Measurements from ENCODE around the gene CYRIA.

Gene CYRIA

DNA sequence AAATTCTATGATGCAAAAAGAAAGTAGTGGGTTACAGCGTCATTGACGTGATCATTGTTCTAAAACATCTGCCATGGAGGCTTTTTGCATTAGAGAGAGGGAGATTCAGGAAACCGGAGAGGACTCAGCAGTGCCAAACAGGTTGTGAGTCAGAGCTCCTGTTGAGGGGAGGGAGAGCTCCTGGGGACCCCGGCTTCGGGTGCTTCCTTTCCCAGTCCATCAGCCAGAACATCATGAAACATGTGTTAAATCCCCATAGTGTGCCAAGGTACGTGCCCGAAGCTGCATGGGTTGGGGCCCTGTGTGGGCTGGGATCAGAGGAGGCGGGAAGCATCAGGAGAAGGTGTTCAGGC lies 791 bp upstream of the CYRIA start:
- DNase-seq = peak; percentile 68

DNA sequence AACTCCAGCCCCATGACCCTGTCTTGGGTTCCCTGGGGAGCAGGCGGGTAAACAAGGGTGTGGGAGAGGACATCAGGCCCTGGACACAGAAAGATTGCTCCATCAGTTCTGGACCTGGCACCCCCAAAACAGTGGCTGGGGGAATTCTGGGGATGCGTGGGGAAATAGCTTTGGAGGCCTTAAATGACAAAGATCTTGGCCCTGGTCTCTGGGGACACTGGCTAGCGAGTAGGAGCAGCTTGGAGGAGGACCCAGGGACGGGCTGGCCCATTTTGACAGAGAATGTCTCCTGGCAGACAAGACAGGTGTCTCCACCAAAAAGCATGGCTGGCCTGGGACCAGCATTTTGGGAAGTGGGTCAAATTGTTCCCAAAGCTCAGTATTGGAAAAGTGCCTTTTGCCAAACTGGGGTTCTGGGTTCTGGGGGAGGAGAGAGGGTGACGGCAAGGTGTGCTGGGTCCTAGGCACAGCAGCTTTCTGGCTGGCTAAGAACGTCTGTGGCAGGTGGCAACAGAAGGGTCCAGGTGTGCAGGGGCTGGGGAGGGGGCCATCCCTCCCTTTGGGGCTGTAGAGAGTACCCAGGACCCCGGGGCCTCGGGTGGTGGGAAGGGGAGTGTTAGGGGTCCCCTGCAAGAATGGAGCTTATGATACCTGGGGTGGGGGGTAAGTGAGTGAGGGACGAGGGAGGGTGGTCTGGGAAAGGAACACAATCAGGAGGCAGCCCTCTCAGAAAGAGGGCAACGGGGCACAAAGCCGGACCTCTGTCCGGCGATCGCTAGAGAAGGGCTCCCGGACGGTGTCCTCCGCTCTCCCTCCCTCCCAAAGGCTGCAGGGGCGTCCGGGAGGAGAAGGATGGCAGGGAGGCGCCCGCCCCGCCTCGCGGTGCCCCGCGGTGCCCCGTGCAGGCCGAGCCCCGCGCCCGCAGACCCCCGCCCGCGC lies 556 bp downstream of the CYRIA start:
- DNase-seq = no peak

DNA sequence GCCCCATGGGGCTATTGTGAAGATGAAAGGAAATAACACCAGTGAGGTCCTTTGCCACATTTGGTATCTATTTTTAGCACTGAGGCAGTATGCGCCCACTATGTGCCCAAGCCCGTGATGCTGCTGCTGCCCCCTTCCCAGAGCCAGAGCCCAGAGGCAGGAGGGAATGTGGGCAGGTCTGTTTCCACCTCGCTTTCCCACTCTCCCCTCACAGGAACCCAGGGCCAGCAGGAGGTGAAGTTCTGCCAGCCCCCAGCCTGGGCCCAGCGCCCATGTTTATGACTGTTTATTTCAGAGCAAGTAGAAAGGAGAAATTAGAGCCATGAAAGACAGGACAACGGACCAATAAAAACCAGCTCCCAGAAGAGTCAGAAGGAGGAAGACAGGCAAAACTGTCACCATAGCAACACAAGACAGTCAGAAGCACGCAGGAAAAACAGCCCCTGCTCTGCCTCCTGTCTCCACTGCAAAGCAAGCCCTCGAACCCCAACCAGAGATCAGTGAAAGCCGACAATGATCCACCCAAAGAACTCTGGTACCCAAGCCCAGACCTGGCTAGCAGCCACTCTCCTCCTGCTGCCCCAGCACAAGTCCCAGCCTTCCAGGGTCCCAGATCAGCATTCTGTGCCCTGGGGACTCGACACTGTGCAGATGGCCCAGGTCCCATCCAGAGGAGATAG lies 1.4 kb downstream of the CYRIA start:
- peak; percentile 83 for DNase-seq

DNA sequence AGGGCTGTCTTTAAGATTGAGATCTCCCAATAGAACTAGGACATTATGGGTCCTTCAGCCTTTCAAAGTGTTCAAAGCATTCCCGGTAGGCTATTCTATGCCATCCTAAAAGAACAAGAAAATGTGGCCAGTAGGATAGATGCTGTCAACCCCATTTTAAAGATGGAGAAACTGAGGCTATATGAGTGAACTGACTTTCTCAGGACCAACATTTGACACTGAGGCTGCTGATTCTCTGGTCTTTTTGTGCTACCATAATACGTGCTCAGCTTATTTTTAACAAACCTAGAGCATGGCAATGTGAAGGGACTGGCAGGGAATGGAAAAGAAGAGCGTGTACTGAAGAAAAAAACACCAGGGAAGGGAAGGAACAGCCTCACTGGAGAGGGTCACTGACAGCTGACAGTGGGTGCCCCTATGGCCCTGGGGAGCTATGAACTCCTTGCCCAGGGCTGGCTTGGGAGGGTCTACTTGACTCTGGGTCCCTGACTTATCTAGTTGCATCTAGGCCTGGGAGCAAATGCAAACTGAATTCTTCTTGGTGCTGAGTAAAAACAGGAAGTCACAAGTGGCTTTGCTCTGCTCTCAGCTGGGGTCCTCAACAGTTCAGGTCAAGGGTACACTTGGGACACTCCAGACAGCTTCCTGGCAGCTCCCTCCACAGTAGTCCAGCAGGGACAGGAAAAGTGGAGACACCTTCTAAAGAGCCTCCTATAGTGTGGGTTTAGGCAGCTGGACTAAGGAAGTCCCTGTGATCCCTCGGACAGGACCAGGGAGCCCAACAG lies 2.3 kb downstream of the CYRIA start:
- no peak for DNase-seq

DNA sequence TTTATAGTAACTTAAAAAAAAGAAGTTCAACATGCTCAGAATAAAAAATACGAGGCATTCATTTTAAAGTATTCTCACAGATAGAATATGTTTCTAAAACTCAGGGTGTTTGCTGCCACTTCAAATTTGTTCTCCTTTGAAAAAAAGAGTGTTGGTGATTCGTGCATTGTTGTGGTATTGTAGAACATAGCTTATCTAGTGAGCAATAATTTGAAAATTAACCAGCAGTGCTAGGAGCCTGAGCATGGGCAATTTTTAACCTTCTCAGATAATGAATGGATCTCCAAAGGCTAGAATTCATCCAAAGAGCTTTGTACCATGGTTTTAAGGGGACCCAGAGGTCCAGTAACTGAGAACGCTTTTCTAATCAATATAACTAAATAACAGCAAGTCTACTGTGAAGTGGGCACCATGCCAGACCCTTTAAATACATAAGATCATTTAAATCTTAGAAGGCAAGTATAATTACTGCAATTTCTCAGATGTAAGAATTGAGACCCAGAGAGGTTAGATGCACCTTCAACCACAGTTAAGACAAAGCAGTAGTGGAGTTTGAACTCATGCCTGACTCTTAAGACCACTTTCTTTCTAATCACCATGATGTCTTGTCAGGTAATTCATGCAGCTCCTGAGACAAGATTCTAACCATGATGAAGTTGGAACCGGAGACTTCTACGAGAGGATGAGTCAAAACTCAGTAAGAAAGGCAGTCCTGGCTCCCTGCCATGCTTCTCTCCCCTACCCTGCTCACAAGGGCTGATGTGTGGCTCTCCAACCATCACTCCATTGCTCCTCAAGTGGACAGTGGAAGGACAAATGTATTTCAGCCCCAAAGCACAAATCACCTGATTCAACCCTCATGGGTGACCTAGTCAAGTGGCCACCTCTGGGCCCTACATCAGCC lies 3.4 kb downstream of the CYRIA start:
- no peak for DNase-seq

DNA sequence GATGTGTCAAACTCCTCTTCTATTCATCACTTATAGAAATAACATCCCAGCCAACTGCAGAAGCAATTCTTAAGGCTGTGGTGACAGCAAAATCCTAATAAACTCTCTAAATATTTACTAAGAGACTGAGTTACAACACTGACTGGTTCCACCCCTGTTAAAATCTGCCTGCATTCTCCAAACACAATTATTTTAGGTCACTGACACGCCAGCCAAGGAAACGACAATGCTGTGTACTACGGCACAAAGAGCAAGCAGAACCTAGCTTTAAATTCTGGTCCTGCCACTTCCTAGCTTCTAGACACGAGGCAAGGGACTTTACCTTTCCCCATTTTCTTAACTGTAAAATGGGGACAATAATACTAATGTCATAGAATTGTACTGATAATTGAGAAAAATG lies 4.1 kb downstream of the CYRIA start:
- no peak for DNase-seq

DNA sequence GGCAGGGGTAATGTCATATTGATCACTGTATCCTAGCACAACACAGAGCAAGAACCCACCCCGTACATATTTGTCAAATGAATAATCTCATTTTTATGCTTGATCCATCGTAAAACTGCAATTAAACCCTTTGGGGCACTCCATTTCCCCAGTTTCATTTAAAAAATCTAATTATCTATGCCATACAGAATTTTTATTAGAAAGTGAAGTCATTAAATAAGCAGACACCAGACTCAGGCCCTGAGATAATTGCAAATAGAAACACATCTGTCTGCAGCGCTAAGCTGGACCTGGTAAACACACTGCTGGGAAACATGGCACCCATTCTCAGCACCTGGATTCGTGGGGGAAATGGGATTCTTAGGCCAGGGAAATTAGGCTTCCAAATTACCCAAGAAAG lies 5.1 kb downstream of the CYRIA start:
- DNase-seq = no peak

DNA sequence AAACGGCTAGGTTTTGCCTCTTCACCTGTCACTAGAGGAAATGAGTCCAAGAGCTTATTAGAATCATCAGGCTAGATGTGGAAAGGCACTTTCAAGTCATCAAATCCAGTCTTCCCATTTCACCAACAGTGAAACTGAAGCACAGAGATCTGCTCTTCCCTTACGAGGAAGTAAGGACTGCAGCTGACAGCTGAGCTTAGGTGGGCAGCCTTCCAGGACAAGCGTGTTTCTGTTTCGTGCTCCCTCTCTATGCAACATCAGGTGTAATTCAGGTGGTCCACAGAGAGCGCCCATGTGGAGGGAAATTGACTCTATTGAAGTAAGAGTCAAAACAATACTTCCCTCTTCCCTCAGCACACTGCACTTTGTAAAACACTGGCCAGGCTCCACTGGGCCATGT lies 5.5 kb downstream of the CYRIA start:
- DNase-seq = no peak

DNA sequence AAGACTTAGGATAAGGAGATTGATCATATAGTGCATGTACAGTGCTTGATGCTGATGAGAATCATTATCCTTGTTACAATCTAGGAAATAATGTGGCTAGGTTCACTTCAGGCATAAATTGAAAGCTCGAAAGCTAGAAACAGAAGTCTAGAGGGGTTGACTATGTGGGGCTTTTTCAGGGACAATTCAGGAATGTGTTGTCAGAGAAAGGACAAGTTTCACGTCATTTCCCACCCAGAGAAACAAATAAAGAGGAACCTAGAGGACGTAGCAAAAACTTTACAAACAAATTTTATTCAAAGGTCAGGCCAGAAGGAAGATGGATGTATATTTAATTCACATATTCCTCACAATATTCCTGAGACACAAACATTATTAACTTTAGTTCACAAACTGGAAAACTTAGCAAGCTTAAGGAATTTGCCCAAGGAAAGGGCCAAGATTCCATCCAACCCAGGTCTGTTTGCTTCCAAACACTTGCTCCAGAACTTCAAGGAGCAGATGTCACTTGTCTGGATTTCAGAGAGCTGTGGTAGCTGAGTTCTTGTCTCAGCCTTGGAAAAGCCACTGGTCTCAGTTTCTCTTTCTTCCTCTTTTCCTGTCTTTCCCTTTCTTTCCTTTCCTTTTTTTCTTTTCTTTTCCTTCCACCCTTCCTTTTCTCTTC lies 7.4 kb downstream of the CYRIA start:
- DNase-seq = no peak

DNA sequence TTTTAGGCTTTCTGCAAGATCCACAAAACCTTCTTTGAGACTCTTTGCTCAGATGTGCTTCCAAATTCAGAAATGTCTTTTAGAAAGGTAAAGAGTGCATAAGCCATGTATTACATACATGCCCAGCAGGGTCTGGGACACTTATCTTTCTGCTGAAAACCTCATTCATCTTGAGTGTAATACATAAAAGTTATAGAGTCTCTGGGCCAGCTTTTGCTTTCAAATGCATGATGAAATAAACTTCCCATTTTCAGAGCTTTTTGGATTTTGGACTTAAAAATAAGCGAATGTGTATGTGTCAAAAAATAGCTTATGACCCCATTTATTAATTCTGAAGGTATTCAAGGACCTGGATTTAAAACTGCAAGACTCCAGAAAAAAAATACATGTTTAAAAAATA lies 8.0 kb downstream of the CYRIA start:
- DNase-seq = no peak

DNA sequence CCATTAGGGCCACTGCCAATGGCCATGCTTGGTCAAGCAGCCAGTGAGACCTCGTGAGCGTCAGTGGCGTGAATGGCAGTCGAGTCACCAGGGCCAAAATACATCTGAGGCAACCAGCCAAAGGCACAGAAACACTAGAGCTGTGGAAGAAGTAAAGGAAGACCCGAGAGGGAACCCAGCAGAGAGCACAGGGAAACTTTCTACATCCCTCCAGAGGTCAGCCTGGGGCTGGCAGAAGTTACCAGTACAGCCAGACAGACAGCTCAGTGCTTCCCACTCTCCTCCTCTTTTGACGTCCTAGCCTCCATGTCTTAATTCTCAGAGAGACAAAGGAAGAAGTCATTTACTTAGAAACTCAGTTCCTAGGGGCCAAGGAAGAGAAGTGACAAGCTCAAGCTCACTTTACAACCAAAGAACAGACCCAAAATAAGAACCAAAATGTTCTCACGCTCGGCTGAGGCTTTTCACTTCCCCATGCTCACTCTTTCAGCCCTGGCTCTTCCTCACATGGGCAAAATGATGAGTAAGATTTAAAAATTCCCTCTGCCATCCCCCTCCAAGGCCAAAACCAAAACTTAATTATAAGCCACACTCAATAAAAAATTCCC lies 8.7 kb downstream of the CYRIA start:
- DNase-seq = no peak

DNA sequence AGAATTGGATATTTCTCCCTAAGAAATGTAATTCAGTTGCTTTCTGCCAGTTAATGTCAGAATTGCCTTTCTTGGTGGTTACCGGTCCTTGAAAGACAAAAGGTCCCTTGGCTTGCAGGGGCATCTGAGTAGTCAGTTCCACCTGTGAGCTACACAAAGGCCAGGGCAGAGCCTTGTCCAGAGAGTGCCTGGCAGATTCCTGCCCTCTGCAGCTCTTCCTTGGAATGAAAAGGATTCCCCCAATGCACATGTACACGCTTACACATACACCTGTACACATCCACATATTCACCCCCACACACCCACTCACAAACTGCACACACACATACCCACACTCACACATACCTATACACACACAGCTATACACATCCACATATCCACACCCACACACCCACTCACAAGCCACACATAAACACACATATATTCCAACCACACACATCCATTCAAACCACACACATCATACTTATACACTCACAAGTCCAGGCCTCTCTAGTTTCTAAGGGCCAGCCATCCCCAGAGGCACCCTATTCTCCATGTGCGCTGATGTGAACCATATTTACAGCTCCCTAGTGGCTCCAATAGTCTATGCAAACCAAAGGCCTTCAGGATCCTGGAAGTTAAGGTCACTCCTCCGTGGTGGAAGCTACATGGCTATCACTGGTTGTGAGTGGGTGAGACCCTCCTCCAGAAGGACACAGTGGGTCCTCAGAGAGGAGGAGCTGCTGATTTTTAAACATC lies 9.6 kb downstream of the CYRIA start:
- no peak for DNase-seq

DNA sequence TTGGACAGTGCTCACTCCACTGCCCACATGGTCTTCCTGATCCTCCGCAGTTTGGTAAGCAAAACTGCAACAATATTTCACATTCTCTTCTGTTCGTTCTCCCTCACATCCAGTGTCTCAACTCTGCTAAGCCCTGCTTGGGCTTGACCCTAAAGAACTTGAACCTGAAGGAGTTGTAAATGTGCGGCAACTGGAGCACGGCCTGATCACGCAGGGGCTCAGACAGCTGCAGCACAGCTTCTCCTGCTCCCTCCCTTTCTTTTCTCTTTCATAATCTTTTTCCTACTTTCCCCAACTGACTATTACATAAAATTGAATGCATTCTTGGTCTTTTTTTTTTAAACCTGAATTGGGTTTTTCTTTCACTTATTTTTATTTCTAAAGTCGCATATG lies 10.2 kb downstream of the CYRIA start:
- DNase-seq = no peak

DNA sequence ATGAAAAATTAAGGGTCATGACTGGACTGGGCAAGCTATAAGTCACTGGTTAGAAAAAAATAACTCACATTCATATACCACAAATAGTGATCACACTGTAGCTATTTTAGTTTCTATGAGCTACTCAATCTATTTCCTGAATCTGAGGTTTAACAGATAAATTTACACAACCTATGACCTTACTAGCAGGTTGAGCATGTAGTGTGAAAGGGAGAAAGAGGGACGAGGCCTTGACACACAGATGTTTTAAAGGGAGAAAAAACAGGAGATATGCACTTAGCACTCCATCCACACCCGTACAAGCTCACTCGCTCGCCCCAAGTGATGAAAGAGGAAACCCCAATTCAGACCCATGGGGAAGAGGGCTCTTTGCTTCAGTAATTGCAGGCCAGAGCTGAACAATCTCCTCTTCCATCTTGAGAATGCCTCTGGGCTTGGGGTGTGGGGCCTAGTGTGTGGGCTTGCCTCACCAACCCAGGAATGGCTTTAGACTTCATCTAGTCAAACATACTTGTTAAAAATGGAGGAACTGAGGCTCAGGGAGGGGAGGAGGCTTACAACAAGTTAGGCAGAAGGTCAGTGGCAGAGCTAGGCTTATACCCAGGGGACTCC lies 10.7 kb downstream of the CYRIA start:
- no peak for DNase-seq

DNA sequence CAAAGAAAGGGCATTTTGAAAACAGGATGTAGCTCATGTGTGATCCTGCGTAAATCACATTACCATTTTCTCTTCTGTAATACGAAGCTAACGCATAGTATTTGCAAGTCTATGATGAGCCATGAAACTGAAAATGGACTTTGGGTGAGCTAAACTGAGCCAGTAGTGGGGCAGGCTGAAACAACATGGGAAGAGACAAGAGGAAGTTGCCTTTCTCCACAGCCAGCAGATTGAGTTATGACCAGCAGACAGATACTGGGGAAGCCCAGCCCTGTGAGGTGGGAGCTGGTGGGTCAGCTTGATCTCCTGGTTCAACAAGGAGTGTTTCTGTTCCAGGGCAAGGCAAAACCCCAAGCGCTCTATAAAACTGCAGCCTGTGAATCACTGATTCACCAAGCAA lies 11.8 kb downstream of the CYRIA start:
- DNase-seq = no peak

DNA sequence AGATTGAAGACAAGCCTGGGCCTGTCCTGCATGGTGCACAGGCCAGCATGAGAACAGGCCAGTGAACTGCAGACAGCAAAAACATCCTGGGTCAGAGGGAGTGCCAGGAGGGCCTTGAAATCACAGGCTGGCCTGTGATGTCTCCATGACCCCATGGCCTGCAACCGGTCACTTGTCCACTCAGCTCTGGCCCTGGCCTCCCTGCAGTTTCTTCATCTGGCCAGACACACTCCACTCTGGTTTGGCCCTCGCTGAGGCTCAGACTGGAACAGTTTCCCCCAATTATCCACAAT lies 12.6 kb downstream of the CYRIA start:
- no peak for DNase-seq

DNA sequence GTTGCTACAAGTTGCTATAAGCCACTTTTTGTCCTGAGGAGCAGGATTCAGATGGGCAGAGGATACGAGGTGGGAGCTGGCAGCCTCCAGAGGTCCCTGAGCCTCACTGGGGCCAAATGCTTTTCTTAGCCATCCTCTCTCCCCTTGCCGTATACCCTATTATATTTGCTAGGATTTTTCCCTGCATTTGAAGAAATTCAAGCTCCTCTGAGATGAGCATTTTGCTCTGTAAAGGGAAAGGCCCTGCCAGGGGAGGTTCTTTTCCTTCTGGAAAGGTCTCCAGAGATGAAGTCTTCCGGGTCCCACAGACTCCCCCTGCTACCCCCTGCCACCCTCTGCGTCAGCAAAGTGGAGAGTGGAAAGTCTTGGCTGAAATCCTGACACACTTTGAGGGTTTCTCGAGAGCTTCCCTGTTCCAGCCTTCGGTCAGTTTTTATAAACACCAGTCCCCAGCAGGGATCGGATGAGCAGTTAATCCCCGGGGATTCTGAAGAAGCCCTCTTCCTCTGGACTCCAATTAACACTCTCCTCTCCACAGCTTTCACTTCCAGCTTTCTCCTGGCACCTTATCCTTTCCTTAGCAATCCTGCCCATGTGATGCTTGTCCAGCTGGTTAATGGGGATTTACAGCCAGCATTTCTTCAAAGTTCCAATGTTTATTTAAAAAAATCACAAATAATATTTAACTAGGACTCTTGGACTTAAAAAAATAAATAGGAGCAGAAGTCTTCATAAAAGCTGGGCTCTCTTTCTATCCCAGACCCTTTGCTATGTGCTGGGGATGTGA lies 13.1 kb downstream of the CYRIA start:
- DNase-seq = no peak

DNA sequence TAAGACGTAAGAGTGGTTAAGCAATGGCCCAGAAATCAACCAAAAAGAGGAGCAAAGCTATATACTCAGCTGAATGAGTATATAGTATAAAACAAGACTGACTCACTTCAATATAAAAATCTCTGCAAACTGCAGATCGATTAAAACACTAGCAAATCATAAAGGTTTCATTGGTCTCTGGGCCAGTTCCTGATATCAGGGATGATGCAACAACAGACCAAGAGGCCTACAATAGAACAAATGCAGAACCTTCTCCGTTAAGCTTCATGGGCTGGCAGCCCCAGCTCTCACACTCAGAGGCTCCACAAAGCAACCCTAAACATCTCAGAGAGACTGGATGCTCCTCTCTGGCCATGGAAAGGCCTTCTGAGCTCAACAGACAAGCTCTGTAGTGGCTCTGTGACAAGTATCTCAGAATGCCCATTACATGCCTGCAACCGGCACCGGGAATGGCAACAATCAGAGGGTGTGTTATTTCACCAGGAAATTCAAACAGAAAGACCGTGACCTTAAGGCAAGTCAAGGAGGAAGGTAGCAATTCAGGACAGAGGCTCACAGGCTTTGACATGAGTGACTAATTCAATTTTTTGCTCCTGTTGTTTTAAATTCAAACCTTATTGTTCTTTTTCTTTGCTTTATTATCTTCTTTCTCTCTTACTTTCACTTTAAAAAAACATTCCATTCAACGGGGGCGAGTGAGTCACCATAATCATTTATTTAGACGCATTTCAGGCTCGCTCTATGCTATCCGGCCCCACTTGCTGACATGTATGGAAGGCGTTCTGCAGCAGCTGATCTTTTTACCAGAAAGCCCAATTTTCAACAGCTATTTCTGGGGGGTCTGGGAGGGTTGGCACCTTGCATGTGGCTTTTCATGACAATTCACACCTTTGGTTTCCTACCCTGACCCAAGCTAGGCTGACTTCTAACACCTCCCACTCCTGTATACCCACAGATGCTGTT lies 15.1 kb downstream of the CYRIA start:
- DNase-seq = no peak

Data from femur (tissue), 1 donor.